HG02884 (cell line): Measurements from ENCODE around the gene C22orf31.
"Not testable (repeated sequence)": the region's sequence is repeated elsewhere in the genome, so short reads cannot be mapped to it uniquely, and the experiment has no call there.

Experiments used
- ATAC-seq: cut with Tn5 transposase; IDR thresholded peaks from one replicate; pipeline ENCODE4 v1.9.1; 2021; ENCODE audit warnings: mild to moderate bottlenecking, moderate library complexity; ENCODE audit not compliant: unreplicated experiment

Gene C22orf31

DNA sequence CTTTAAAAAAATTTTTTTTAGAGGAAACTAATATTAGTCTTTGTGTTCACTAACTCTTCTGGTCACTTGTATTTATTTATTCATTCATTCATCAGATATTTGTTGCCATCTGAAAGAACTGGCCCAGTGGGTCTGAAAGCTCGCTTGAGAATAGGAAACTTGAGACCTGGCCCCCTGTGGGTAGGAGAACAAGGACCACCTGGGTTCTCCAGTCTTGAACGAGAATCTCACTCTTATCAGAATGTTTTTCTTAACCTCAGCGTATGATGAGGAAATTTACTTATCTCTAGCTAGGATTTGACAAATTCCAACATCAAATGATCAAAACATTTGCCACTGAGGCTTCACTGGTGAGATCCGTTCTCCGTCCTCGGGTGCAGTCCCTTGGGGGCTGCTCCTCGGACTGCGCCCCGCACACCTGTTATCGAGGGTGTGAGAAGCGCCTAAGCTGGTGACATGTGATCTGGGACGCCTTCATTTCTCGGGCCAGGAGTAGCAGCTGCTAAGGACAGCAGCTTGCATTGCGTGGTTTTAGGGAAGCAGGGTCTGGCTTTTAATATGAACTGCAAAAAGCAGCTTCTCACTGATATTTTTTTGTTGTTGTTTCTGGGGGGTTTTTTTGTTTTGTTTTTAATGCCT lies 6.3 kb downstream of the C22orf31 start:
- no peak for ATAC-seq

DNA sequence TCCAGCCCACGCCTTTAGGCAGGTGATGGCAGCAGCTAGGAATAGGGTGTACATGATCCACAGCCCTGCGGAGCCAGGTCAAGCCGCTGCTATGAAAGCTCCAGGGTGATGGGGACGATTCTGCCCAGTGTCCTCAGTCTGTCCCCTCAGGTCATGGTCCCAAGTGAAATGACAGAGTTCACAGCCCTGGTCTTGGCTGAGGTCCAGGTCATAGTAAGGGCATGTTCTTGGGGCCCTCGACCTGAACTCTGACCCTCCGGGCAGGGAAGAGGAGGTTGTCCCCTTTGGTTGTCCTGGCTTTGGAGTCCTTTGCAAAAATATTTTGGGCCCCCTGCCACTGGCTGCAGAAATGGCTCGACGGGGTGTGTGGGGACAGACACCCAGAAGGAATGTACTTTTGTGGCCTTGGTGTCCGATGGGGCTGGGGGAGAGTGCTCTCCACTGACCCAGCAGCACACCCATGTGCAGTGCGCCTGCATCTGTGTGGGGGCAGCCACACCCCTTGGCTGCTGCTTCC lies 7.3 kb downstream of the C22orf31 start:
- no peak for ATAC-seq

GRCh38 chr22:29053048-29053702 lies 8.5 kb downstream of the C22orf31 start:
- ATAC-seq, result no peak

DNA sequence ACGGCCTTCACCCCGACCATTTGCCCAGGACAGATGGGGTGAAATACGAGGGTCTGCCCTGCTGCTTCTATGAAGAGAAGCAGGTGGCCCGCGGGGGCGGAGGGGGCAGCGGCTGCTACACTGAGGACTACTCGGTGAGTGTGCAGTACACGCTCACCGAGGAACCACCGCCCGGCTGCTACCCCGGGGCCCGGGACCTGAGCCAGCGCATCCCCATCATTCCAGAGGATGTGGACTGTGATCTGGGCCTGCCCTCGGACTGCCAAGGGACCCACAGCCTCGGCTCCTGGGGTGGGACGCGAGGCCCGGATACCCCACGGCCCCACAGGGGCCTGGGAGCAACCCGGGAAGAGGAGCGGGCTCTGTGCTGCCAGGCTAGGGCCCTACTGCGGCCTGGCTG lies 11.2 kb downstream of the C22orf31 start:
- ATAC-seq, result no peak

- no peak for ATAC-seq
These were observed 11.9 kb downstream of the C22orf31 start for GRCh38 chr22:29049655-29050263.

GRCh38 chr22:29048822-29049654 lies 12.6 kb downstream of the C22orf31 start:
- no peak for ATAC-seq

DNA sequence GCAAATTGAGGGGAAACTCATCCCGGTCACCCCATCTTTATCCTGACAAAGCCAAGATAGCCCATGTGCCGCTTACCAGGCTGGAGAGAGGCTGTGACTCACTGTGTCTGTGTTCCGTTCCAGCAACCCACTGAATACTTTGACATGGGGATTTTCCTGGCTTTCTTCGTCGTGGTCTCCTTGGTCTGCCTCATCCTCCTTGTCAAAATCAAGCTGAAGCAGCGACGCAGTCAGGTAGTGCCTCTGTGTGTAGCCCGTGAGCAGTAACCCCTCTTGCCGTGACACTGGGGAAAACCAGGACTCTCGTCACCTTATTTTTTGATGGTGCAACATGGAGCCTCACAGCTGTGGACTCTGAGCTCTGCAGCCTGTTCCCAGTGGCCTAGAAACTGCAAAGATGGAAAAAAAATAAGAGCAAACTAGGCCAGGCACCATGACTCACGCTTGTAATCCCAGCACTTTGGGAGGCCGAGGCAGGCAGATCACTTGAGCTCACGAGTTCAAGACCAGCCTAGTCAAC lies 16.9 kb downstream of the C22orf31 start:
- no peak for ATAC-seq

DNA sequence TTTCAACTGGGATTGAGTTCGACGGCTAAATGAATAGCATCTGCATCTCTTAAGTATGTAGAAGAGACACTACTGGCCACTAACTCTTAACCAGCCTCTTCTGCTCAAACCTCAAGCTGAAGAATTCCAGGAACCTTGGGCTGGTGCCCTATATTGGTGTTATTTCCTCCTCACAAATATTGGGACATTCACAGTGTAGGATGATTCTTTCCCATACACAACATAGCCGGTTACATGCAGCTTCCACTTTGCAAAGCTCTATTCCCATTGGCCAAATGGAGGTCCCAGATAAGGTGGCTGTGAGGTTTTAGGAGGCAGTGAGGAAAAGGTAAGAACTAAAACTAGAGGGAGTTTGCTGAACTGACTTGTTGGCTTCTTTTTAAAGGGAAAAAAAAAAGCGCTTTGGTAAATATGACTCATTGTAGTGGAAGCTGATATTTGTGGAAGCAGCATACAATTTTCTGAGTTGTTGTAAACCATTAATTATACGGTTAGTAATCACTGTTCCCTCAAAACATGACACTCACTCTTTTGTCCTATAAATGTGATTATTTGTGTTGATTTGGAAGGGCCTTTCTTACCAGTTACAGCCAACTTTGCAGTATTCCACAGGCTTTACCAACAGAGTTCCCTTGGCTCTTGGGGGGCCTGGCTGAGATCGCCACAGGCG lies 17.6 kb downstream of the C22orf31 start:
- ATAC-seq, result no peak

DNA sequence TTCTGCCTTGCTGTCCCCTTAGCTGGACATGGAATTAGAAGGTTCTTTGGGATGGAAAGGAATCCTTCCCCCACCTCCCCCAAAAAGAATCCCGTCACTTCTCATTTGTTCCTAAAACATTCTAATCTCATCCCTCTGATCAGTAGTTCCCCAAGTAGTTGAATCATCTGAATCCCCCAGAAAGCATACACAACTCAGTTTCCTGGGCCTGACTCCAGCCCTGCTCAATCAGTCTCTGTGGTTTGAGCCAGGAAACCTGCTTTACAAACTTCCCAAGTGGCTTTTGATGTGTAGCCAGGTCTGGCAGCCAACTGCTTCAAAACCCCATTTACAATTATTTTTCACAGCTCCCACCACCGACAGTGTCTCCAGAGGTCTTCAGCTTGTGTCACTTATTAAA lies 20.2 kb downstream of the C22orf31 start:
- ATAC-seq, result no peak

DNA sequence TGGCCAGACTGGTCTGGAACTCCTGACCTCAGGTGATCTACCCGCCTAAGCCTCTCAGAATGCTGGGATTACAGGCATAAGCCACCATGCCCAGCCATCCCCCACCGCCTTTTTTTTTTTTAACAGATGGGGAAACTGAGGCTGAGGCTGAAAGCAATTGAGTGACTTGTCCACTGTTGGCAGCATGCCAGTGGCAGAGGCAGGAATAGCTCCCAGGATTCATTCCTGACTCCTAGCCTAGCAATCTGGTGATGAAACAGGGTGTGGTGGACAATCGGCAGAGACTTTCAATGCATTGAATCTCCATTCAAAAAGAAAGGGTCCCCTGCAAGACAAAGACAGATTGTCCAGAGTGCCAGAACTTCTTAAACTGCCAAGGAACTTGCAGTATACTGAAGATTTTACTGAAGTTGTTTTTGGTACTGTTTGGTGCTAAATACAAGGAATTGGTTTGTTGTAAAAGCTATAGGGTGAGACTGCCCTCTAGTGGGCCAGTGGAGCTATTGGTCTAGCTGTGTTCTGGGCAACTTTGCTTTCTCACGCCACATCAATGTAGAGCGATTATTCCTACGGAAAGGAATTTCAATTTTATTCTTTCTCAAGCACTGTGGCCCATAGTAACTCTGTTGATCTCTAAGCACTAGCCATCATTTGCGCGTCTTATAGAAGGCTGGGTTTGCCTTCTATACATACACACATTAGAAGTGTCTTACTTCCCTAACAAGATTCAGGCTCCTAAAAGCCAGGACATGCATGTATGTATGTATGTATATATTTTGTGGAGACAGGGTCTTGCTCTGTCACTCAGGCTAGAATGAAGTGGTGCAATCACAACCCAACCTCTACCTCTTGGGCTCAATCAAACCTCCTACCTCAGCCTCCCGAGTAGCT lies 21.0 kb downstream of the C22orf31 start:
- no peak for ATAC-seq

- not testable (repeated sequence) for ATAC-seq
These were observed 21.9 kb downstream of the C22orf31 start for GRCh38 chr22:29039684-29040083.

DNA sequence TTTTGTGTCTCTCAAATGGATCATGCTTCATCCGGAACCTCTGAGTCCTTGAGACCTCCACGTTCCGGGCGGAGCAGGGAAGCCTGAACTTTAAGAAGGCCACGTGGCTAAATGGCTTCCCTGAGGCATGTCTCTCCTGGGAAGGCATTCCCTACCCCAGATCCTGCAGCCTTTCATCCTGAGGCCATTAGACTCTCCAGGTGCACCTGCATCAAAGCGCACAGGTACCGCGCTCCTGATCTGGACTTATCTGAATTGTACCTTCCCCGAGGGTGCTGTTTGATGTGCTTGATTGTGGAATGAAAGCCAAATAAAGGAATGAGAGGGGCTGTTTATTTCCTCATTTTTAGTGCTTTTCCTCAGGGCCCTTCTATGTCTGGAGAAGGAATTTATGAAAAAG lies 22.5 kb downstream of the C22orf31 start:
- ATAC-seq, result no peak

DNA sequence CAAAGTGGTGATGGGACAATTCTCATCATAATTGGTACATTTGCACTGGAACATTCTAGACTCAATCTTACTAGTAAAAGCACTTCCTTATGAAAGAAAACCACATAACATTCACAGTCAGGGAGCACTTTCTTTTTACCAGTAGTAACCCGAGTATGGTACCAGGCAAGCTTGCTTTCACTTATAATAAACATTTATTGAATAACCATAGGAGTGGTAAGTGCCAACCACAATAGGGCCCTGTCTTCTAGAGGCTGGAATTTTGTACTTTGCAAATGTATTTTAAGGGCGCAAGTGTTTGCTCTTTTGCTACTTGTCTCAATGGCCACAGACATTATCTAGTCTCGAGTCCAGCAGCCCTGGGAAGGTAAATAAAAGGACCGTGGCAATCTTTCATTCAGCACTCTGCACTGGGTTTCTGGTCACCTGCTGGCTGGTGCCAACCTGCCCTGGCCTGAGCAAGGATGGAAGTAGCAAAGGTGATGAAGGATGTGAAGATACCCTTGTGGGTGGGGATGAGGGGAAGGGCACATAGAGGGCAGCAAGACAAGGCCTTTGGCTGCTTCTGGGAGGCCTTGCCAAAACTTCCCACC lies 24.2 kb downstream of the C22orf31 start:
- no peak for ATAC-seq

DNA sequence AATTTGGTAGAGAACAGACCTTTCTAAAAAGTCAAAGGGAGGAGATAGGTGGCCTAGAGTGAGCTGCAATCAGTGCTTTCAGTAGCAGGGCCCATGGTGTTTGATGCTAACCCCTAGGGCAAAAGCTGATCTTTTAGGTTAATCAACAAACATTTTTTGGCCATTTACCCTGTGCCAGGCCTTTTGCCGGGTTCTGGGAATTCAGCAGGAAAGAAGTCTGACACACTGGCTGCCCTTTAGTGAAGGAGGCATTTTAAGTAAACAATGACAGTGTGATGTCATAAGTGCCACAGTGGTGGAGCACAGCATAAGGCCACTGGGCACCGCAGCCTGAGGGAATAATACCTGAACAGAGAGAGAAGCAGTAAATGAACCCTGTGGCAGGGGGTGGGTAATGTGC lies 29.0 kb downstream of the C22orf31 start:
- ATAC-seq, result no peak

DNA sequence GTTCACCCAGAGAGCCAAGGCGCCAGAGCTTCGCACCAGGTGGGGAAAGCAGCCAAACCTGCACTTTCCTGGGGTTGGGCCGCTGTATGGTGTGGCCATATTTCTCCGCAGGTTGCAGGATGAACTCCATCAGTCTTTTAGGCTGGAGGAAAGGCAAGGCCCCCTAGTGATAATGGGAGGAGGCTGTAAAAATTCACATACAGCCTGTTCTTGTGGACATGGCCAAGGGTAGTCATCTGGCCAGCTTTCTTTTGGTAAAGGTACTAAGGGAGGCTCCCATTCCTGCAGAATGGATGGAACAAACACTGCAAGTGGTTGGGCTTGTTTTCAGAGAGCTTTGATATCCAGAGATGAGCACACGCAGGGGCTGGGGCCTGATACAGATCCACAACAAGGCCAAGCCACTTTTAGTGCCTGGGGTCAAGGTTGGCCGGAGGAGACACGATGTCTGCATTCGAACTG lies 29.6 kb downstream of the C22orf31 start:
- ATAC-seq, result no peak

- no peak for ATAC-seq
These were observed 30.2 kb downstream of the C22orf31 start for GRCh38 chr22:29031227-29032011.

DNA sequence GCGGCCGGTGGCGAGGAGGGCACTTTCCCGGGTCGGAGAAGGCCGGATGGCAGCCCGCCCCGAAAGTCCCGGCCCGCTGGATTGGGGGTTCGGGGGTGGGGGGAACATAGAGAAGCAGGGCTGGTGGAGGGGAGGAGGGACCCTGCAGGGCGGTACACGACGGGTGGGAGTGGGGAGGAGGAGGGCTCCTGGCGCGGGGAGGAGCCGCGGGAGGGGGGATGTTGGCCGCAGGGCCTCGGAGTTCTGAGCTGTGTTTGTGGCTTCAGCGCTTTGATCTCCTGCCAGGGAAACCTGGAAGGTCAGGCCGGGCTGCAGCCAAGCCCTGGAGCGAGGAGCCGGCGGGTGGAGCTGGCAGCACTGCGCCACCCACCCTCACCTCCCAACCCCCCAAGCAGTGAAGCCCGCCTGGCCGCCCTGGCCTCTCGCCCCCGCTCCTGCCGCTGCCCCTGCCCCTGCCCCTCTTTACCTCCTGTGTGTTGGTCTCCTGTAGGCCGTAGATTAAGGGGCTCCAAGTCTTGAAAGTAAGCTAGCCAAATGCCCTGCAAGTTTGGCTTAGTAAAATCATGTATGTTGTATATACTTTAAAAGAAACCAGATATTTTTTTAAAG lies 30.9 kb downstream of the C22orf31 start:
- ATAC-seq, result no peak
